Measurements from ENCODE around the gene NASP. TPM values are rescaled to one million over a fixed set of nuclear protein-coding genes. Genes with fewer than 3 reads are reported as not detected.

The NASP gene, protein sequence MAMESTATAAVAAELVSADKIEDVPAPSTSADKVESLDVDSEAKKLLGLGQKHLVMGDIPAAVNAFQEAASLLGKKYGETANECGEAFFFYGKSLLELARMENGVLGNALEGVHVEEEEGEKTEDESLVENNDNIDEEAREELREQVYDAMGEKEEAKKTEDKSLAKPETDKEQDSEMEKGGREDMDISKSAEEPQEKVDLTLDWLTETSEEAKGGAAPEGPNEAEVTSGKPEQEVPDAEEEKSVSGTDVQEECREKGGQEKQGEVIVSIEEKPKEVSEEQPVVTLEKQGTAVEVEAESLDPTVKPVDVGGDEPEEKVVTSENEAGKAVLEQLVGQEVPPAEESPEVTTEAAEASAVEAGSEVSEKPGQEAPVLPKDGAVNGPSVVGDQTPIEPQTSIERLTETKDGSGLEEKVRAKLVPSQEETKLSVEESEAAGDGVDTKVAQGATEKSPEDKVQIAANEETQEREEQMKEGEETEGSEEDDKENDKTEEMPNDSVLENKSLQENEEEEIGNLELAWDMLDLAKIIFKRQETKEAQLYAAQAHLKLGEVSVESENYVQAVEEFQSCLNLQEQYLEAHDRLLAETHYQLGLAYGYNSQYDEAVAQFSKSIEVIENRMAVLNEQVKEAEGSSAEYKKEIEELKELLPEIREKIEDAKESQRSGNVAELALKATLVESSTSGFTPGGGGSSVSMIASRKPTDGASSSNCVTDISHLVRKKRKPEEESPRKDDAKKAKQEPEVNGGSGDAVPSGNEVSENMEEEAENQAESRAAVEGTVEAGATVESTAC
- 71.8 and 90.8 TPM in 2 replicates for total RNA-seq

DNA sequence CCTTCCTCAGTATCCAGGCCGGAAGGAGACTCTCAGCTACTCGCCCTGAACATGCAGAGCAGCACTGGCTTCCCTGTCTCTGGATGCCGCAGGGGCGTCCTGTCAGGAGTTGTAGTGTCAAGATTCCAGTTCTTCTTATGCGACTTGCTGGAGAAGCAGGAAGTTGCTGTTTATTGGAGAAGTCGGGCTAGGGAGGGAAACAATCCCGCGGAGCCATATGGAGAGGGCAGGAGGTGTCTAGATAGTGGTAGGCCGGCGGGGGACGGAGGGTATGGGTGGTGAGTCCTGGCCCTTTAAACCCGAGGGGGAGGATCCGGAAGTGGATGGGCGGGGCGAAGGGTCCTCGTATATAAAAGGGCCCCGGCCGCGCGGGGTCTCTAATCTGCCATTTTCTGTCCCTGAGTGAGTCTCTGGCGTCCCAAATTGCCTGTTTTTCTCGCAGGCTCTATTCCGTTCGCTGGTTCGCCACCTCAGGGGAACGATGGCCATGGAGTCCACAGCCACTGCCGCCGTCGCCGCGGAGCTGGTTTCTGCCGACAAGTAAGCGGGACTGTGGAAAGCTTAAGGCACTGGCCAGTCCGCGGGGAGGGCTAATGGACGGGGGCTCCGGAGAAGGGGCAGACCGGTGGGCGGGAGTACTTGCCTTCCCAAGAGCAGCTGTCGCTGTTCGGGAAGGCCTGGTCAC lies at the start of gene NASP:
TSS of gene NASP (plus strand) at position 376 of the 685 bp plus-strand sequence. CDS start at position 482, 106 bp downstream.

DNA sequence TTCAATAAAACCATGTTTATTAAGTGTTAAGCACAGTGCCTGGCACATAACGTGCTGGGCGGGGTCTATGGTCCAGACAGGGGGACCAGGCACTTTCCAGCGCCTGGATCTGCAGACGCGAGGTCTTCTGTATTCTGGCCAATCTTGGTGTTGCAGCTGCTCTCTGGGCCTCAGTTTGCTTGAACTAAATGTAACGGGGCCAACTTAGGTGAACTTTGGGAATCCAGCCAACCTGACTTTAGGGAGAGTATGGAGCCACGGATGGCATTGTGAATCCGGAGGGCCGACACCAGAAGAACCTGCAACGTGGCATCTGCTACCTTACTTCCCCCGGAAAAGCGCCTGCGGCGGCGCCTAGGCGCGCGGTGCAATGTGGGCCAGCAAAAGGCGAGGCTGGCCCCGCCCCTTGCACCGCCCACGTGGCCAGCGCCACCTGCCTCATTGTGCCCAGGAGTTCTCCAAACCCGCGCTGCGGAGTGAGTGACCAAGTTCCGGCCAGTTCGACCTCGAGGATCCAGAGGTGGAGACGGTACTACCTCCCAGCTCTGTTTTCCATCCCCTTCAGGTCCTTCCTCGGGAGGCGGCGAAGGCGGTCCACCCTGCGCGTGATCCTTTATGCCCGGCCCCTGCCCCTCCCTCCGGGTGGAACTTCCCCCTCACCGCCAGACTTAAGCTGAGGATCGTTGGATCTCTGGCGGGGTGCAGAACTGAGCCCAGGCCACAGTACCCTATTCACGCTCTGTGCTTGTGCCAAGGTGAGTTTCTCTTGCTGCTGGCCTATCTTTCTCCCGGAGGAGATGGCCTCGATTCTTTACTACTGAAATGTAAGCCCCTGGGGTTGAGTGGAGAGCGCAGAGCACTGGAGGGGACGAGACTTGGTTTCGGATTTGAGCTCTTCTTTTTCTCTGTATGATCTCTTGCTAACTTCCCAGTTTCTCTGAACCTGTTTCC lies 33.2 kb upstream of the NASP start, which contains the start of gene AKR1A1:
TSS of gene AKR1A1 (plus strand) at position 426 of the 951 bp plus-strand sequence. CDS start 10,969 bp downstream, outside the sequence.

DNA sequence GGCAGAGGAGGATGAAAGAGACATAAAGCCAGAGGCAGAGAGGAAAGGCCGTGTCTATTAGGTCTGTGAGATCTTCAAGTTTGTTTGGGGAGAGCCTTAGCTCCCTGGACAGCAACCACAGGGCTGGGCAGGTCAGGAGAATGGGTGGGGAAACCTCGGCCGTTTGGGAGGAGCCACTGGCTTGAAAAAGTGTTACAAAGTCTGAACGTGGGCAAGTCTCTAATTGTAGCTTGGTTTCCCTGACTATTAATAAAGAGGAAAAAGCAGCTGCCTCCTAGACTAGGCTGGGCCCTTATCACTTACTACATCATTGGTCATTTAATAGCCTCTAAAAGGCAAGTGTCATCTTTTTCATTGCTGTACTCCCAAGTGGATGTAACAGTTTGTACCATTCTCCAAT lies 40.1 kb downstream of the NASP start, which contains the start of gene CCDC17:
TSS of gene CCDC17 (minus strand) at position 83 of the 400 bp plus-strand sequence. CDS start 145 bp downstream, outside the sequence.

Other genes starting within 250 kb of the NASP start
- 13.1 and 18.8 TPM in 2 replicates for gene TOE1, start 243.9 kb upstream of the NASP start, total RNA-seq
- 11.2 and 12.4 TPM in 2 replicates for gene MUTYH, start 243.6 kb upstream of the NASP start, total RNA-seq
- 2.6 and 2.8 TPM in 2 replicates for gene TESK2, start 92.9 kb upstream of the NASP start, total RNA-seq
- gene CCDC163, start 84.0 kb upstream of the NASP start, total RNA-seq = 2.0 and 2.1 TPM in 2 replicates
- 4.0 and 4.6 TPM in 2 replicates for gene MMACHC, start 83.7 kb upstream of the NASP start, total RNA-seq
- 826 and 830 TPM in 2 replicates for gene PRDX1, start 62.2 kb upstream of the NASP start, total RNA-seq
- gene AKR1A1, start 33.2 kb upstream of the NASP start, total RNA-seq = 106 and 117 TPM in 2 replicates
- gene CCDC17, start 40.0 kb downstream of the NASP start, total RNA-seq = 0.07 and 0.10 TPM in 2 replicates
- gene GPBP1L1, start 102.5 kb downstream of the NASP start, total RNA-seq = 59.8 and 65.2 TPM in 2 replicates
- 40.4 and 62.2 TPM in 2 replicates for gene TMEM69, start 104.1 kb downstream of the NASP start, total RNA-seq
- 3.8 and 4.3 TPM in 2 replicates for gene IPP, start 166.6 kb downstream of the NASP start, total RNA-seq
- gene MAST2, start 219.6 kb downstream of the NASP start, total RNA-seq = 24.4 and 28.4 TPM in 2 replicates

All from mammary microvascular endothelial cell (primary cell).